Body of pancreas (tissue), 4 donors: Measurements from ENCODE around the gene FER.

Experiments used
- POLR2A ChIP-seq, 3 donors: fragments of 450-650 bp; IDR thresholded peaks; one replicate each; pipeline ENCODE4 v1.6.1; 2016; ENCODE audit warnings: antibody characterized with exemption in 3 of 3, mild to moderate bottlenecking in 2 of 3
- TF ChIP-seq, protein P1 (sequence below), 7 experiments: fragments of 450-650 bp in 4 of 7; fragments of 200-600 bp in 3 of 7; sonication (generic) in 3 of 7; IDR thresholded peaks; one replicate each; pipeline ENCODE4 v1.5.1; 2016 to 2019; ENCODE audit warnings: antibody characterized with exemption in 7 of 7

DNA sequence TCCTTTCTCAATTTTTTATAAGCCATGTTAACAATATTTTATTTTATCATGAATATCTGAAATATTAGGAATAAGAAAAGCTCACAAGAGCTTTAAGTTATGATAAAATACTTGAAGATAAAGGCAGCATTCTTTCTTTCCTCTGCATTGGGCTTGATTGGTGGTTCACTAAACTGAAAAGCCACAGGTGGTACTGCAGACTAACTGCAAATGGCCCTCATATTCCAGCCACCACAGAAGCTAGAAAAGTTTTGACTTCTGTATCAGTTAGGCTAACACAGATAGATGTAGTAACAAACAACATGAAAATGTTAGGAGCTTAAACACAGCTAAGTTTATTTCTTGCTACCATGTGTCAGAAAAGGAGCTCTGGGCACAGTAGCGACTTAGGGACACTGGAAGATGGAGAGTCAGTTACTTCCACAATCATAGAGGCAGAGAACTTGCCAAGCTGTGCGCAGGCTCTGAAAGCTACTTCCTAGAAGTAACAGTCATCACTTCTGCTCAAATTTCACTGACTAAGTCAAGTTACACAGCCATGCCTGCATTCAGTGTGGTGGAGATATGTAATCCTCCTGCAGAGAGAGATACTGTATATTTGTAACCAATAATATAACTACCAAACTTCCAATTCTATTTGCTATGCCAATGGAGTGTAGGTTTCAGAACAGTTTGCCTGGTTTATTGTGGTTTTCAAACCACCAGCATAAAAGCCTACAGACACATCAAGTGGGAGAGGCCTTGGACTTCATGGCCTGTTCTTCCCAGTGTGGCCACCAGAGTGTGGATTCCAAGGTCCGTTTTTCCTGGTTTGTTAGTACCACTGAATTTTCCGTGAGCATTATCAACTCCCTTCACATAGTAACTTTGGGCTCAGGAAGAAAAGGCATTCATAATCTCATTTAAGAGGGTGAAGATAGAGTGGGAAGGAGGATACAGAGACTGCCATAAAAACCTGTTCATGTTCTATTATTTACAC is 393.8 kb downstream of the FER start:
- TF ChIP-seq, protein P1, sequence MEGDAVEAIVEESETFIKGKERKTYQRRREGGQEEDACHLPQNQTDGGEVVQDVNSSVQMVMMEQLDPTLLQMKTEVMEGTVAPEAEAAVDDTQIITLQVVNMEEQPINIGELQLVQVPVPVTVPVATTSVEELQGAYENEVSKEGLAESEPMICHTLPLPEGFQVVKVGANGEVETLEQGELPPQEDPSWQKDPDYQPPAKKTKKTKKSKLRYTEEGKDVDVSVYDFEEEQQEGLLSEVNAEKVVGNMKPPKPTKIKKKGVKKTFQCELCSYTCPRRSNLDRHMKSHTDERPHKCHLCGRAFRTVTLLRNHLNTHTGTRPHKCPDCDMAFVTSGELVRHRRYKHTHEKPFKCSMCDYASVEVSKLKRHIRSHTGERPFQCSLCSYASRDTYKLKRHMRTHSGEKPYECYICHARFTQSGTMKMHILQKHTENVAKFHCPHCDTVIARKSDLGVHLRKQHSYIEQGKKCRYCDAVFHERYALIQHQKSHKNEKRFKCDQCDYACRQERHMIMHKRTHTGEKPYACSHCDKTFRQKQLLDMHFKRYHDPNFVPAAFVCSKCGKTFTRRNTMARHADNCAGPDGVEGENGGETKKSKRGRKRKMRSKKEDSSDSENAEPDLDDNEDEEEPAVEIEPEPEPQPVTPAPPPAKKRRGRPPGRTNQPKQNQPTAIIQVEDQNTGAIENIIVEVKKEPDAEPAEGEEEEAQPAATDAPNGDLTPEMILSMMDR (IDR thresholded peaks at IDR 0.05): no peak
- no peak for TF ChIP-seq POLR2A (IDR thresholded peaks at IDR 0.05)
